Pancreas (tissue), 10 donors: ENCODE results near the gene TOP2A. TPM values are rescaled to one million over a fixed set of nuclear protein-coding genes. Genes with fewer than 3 reads are reported as not detected.

Experiments
- ATAC-seq, 4 donors: fragments of 200-7000 bp; cut with Tn5 transposase; one replicate each; pipeline versions ENCODE4 v1.8.0 to v1.9.1; 2020; ENCODE audit warnings: mild to moderate bottlenecking in 4 of 4, moderate library complexity in 4 of 4
- DNase-seq, 6 donors: peaks; one replicate each; pipeline ENCODE4 v3.0.0-alpha.2; 2020
- FAIRE-seq: peaks from 2 replicates; lab custom pipeline; 2012; peaks lifted over from hg19 to GRCh38; lab: Jason Lieb, UNC
- H3K27ac ChIP-seq, 4 donors: fragments of 200-600 bp; sonication (generic); 1 replicate in 3 of 4; 2 replicates in 1 of 4; pipeline versions ENCODE4 v1.5.0 to v1.8.0; 2020
- H3K27me3 ChIP-seq, 4 donors: fragments of 200-600 bp; one replicate each; pipeline ENCODE4 v1.8.0; 2021
- H3K36me3 ChIP-seq, 3 donors: fragments of 200-600 bp; sonication (generic) in 1 of 3; one replicate each; pipeline versions ENCODE4 v1.5.0 to v1.8.0; 2020 to 2021
- H3K4me1 ChIP-seq, 3 donors: fragments of 200-600 bp; one replicate each; pipeline ENCODE4 v1.8.0; 2021
- H3K4me3 ChIP-seq, 4 donors: fragments of 200-600 bp; sonication (generic) in 2 of 4; one replicate each; pipeline versions ENCODE4 v1.5.0 to v1.8.0; 2020 to 2021
- H3K9me3 ChIP-seq, 4 donors: fragments of 200-600 bp; one replicate each; pipeline ENCODE4 v1.8.0; 2021
- WGBS, 2 donors: extraction: QIAGEN DNeasy Blood & Tissue Kit; methylation state at CpG; one replicate each; pipeline ENCODE4 v1.1.7; 2013; 5-methylcytosine and 5-hydroxymethylcytosine counted together
- intact Hi-C, 3 donors: fragments of 100-400 bp; cut with DNase I; formaldehyde crosslinking; loops; one replicate each; pipeline versions ENCODE4 v1.11.1 to v1.14.2; 2022
- polyA plus RNA-seq, 2 donors: library from polyadenylated mRNA; stranded (reverse); fragments of 200-250 nt; gene quantifications; one replicate each; pipeline ENCODE4 v1.2.3, GENCODE V29; 2013
- total RNA-seq, 6 donors: library from RNA; stranded (reverse); fragmentation: NEBNext Ultra II Directional in 4 of 6; extraction: Animal tissue kit (Norgen Biotek cat#: 25700) in 4 of 6; gene quantifications; one replicate each; pipeline versions ENCODE4 v1.2.1 to v1.2.4, GENCODE V29; 2021 to 2023
- TF ChIP-seq, protein P1 (sequence below), 4 donors: fragments of 200-600 bp; sonication (generic) in 3 of 4; IDR thresholded peaks; one replicate each; pipeline versions ENCODE4 v1.5.0 to v1.8.0; 2021; ENCODE audit warnings: antibody characterized with exemption in 4 of 4
- donor health status: healthy with polysubstance abuse.
- donor health status: DM: no; HTN: no; CAD: no; lungs with moderate emphysema.
- donor health status: DM: no; HTN: no; CAD: no.
- donor health status: control.
- donor health status: control.
- donor health status: Bipolar disorder and iron deficiency.
- donor health status: DM: yes; HTN: yes; CAD: no.
- donor health status: DM: no; HTN: no; CAD: no.
- donor health status: DM: no; HTN: no; CAD: no.
- donor health status: DM: yes; HTN: yes; CAD: no.

TOP2A gene
- total and polyA plus RNA-seq, 8 donors = 0.19 to 4.4 (median 0.65) TPM

DNA sequence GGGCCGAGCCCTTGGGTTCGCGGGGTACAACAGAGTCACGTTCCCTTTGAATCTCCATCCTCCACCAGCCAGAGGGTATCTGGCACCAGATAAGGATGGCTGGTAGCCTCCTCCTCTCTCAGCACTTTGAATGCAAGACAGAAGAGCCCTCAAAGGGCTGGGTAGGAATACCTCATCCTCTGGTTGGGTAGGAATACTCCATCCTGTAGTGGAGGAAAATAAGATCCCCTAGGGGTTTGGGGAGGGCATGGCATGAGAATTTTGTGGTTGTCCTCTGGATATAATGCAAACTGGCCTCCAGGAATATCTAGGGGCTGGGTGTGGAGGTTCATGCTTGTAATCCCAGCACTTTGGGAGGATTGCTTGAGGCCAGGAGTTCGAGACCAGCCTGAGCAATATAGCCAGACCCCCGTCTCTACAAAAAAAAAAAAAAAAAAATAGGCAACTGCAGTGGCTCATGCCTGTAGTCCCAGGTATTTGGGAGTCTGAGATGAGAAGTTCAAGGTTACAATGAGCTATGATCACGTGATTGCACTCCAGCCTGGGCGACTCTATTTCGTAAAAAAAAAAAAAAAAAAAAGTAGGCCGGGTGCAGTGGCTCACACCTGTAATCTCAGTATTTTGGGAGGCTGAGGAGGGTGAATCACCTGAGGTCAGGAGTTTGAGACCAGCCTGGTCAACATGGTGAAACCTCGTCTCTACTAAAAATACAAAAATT, 28.2 kb upstream of the TOP2A start:
- ATAC-seq (no peak), DNase-seq (no peak), FAIRE-seq (no peak)
- H3K9me3 ChIP-seq = no peaks in the 10 kb centered on the region
- intact Hi-C loops = no loop called here
- peaks cover 11 to 26% (median 17%) of the 10 kb centered on the region in 3 donors for H3K4me1 ChIP-seq
- 68 to 74% methylated on average over 11 of the region's 11 CpGs for WGBS, 2 donors
- TF ChIP-seq, protein P1, sequence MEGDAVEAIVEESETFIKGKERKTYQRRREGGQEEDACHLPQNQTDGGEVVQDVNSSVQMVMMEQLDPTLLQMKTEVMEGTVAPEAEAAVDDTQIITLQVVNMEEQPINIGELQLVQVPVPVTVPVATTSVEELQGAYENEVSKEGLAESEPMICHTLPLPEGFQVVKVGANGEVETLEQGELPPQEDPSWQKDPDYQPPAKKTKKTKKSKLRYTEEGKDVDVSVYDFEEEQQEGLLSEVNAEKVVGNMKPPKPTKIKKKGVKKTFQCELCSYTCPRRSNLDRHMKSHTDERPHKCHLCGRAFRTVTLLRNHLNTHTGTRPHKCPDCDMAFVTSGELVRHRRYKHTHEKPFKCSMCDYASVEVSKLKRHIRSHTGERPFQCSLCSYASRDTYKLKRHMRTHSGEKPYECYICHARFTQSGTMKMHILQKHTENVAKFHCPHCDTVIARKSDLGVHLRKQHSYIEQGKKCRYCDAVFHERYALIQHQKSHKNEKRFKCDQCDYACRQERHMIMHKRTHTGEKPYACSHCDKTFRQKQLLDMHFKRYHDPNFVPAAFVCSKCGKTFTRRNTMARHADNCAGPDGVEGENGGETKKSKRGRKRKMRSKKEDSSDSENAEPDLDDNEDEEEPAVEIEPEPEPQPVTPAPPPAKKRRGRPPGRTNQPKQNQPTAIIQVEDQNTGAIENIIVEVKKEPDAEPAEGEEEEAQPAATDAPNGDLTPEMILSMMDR (IDR thresholded peaks at IDR 0.05) = no peak
- no peaks in the 10 kb centered on the region for H3K36me3 ChIP-seq
- H3K27ac ChIP-seq = no peak overlapping the region
- no peaks in the 10 kb centered on the region for H3K27me3 ChIP-seq
- peak overlapping the region in 2 of 4 donors; percentile 14 to 52 for H3K4me3 ChIP-seq

DNA sequence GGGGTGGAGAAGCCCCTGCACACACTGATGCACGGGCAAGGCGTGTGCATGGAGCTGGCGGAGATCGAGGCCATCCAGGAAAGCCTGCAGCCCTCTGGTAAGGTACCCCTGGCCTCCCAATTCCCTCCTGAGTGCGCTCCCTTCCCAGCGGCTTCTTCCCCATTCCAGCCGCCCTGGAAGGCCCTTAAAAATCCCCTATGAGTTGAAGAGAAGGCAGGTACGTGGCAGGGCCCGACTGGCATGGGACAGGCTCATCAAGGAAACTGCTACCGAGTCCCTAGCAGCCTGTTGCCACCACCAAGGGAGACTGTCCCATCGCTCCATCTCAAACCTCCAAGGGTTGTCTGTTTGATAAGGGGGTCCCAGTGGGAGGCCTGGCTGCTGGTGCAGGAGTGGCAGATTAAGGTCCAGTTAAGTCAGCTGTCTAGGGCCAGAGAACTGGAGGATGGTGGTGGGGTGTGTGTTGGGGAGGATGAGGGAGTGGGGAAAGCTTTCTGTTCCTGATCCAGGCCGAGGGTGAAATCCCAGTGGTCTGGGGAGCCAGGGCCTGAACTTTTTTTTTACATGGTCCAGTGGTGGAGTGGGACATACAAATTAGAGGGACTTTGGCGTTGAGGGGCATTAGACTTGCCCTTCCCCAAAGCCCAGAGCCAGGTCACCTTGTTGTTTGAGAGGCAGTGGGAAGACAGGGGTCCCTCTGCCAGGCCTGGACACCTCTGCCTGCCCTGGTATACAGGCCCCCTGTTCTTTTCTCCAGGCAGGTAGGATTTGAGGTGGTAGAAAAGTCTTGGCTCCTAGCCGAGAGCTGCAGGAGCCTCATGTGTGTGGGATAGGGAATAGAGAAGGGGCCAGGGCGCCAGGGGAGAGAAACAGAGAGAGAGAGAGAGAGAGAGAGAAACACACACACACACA, 26.5 kb upstream of the TOP2A start:
- no peak for FAIRE-seq
- Histone ChIP-seq H3K27me3 (no peaks in the 10 kb centered on the region), H3K27ac (peak overlapping the region in 3 of 4 donors; percentile 17 to 44 (median 39)), H3K4me1 (peaks cover 11 to 17% (median 14%) of the 10 kb centered on the region in 3 donors), H3K9me3 (no peaks in the 10 kb centered on the region), H3K36me3 (no peaks in the 10 kb centered on the region), H3K4me3 (peak overlapping the region; percentile 8 to 52 (median 28))
- intact Hi-C loops = loop anchor here in 2 of 3 donors (5.0 kb wide), 2 partner anchors 33 to 88 kb away; no protein-coding TSS in a partner anchor
- TF ChIP-seq, protein P1 (IDR thresholded peaks at IDR 0.05) = peak in 1 of 4 donors; percentile 8
- DNase-seq = no peak
- no peak for ATAC-seq
- WGBS, 2 donors = 30 to 33% methylated on average over 15 of the region's 15 CpGs

DNA sequence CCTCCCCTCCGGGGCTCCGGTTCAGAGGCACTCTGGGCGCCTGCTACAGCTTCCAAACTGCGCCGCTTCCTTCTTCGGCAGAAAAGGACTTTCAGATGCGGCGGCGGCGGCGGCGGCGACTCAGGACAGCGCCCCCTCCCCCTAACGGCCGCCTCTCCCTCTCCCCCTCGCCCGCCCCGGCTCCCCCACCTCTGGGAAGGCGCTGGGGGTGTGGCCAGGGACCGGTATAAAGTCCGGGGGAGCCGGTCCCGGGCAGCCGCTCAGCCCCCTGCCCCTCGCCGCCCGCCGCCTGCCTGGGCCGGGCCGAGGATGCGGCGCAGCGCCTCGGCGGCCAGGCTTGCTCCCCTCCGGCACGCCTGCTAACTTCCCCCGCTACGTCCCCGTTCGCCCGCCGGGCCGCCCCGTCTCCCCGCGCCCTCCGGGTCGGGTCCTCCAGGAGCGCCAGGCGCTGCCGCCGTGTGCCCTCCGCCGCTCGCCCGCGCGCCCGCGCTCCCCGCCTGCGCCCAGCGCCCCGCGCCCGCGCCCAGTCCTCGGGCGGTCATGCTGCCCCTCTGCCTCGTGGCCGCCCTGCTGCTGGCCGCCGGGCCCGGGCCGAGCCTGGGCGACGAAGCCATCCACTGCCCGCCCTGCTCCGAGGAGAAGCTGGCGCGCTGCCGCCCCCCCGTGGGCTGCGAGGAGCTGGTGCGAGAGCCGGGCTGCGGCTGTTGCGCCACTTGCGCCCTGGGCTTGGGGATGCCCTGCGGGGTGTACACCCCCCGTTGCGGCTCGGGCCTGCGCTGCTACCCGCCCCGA, 25.7 kb upstream of the TOP2A start, which contains the start of gene IGFBP4:
IGFBP4 (plus strand) TSS at position 255 of the 792 bp plus-strand sequence; CDS start at position 541, 286 bp downstream.
- H3K27ac ChIP-seq = peak within 1 kb of the TSS in 3 of 4 donors; percentile 17 to 54 (median 44)
- peak; percentile 49 to 79 (median 72) for ATAC-seq
- no peaks in the 10 kb centered on the region for H3K27me3 ChIP-seq
- peak; percentile 59 to 91 (median 74) for DNase-seq
- H3K4me3 ChIP-seq = peak within 1 kb of the TSS; percentile 18 to 52 (median 28)
- intact Hi-C loops = loop anchor here in 2 of 3 donors (5.0 kb wide), 2 partner anchors 34 to 89 kb away; no protein-coding TSS in a partner anchor
- WGBS, 2 donors = 3% methylated on average over 66 to 98 of the region's 98 CpGs
- H3K9me3 ChIP-seq = no peaks in the 10 kb centered on the region
- FAIRE-seq = no peak
- H3K4me1 ChIP-seq = peaks cover 3 to 8% (median 5%) of the 10 kb centered on the region in 3 donors
- no peaks in the 10 kb centered on the region for H3K36me3 ChIP-seq
- TF ChIP-seq, protein P1 (IDR thresholded peaks at IDR 0.05) = peak in 1 of 4 donors; percentile 19

DNA sequence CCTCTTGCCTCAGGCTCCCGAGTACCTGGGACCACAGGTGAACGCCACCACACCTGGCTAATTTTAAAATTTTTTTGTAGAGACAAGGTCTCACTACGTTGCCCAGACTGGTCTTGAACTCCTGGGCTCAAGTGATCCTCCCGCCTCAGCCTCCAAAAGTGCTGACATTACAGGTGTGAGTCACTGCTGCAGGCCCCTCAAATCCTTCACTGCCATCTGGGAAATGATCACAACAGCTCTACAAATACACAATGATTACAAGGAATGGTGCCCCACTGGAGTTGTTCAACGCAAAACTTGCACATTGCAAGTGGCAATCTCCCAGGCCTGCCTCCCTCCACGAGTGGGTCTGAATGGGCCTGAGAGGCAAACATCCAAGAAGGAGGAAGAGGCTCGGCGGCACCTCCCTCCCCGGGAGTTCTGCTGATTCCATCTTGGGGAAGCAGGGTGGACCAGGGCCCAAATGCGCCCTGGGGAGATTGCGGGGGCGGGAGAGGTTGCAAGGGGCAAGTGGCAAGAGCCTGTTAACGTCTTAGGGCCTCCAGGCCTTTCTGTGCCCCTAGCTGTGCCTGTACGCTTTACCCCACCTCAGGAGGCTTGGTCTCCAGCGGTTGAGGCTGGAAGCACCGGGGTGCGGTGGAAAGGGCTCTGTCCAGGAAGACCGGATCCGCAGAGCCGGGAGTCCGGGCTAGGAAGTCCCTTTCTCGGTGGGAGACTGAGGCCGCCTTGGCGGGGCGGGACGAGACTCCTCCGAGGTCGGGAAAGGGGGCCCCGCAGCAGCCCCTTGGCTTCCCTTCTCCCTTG, 24.9 kb upstream of the TOP2A start:
- Histone ChIP-seq H3K9me3 (no peaks in the 10 kb centered on the region), H3K27me3 (no peaks in the 10 kb centered on the region), H3K36me3 (no peaks in the 10 kb centered on the region), H3K27ac (peak overlapping the region in 2 of 4 donors; percentile 30 to 54), H3K4me1 (peaks cover 0 to 3% (median under 1%) of the 10 kb centered on the region in 3 donors), H3K4me3 (peak overlapping the region in 3 of 4 donors; percentile 21 to 52 (median 36))
- intact Hi-C loops = loop anchor here in 2 of 3 donors (5.0 kb wide), 2 partner anchors 35 to 90 kb away; no protein-coding TSS in a partner anchor
- peak in 3 of 4 donors; percentile 9 to 11 (median 10) for ATAC-seq
- TF ChIP-seq, protein P1 (IDR thresholded peaks at IDR 0.05) = no peak
- DNase-seq = no peak
- 65 to 66% methylated on average over 26 to 29 of the region's 29 CpGs for WGBS, 2 donors
- FAIRE-seq = no peak
